ENCODE measurements around the gene TARBP1.

The TARBP1 gene

GRCh38 chr1:234497589-234497988 lies 18.6 kb upstream of the TARBP1 start:
- Mint-ChIP-seq H3K27ac (peak overlapping the region in 1 of 3 experiments; percentile 94), H3K4me1 (peaks cover 52% of the 10 kb centered on the region)
- TF ChIP-seq CTCF (IDR thresholded peaks at IDR 0.05; ENCODE audit: unreplicated experiment in 3 of 3): no peak

GRCh38 chr1:234495231-234495990 lies 16.4 kb upstream of the TARBP1 start:
- Mint-ChIP-seq H3K4me3 (no peak overlapping the region), H3K27me3 (ENCODE audit: low read depth) (no peaks in the 10 kb centered on the region), H3K36me3 (ENCODE audit: low read depth) (no peaks in the 10 kb centered on the region), H3K9me3 (no peaks in the 10 kb centered on the region), H3K27ac (peak overlapping the region; percentile 21 to 44 (median 40)), H3K4me1 (peaks cover 42% of the 10 kb centered on the region)
- no peak for TF ChIP-seq CTCF (IDR thresholded peaks at IDR 0.05; ENCODE audit: unreplicated experiment in 3 of 3)

More at GRCh38 chr1:234497589-234497988, 18.6 kb upstream of the TARBP1 start:
- Mint-ChIP-seq H3K27me3 (ENCODE audit: low read depth) (no peaks in the 10 kb centered on the region), H3K9me3 (no peaks in the 10 kb centered on the region), H3K4me3 (no peak overlapping the region), H3K36me3 (ENCODE audit: low read depth) (no peaks in the 10 kb centered on the region)

- no peak for TF ChIP-seq CTCF (IDR thresholded peaks at IDR 0.05; ENCODE audit: unreplicated experiment in 3 of 3)
- Mint-ChIP-seq H3K9me3 (no peaks in the 10 kb centered on the region), H3K36me3 (ENCODE audit: low read depth) (no peaks in the 10 kb centered on the region), H3K4me1 (peaks cover 28% of the 10 kb centered on the region), H3K4me3 (no peak overlapping the region), H3K27ac (no peak overlapping the region), H3K27me3 (ENCODE audit: low read depth) (peaks cover 4% of the 10 kb centered on the region)
Measured at GRCh38 chr1:234494049-234494448, 15.1 kb upstream of the TARBP1 start.

- no peak overlapping the region for H3K4me3 Mint-ChIP-seq
- H3K4me1 Mint-ChIP-seq: peaks cover 28% of the 10 kb centered on the region
- no peaks in the 10 kb centered on the region for H3K36me3 Mint-ChIP-seq (ENCODE audit: low read depth)
- H3K9me3 Mint-ChIP-seq: no peaks in the 10 kb centered on the region
- no peak overlapping the region for H3K27ac Mint-ChIP-seq
- TF ChIP-seq CTCF (IDR thresholded peaks at IDR 0.05; ENCODE audit: unreplicated experiment in 3 of 3): no peak
- H3K27me3 Mint-ChIP-seq (ENCODE audit: low read depth): peaks cover 8% of the 10 kb centered on the region
Measured at GRCh38 chr1:234490793-234491479, 12.0 kb upstream of the TARBP1 start.

GRCh38 chr1:234489698-234490077 lies 10.7 kb upstream of the TARBP1 start:
- peaks cover 21% of the 10 kb centered on the region for H3K4me1 Mint-ChIP-seq
- H3K27ac Mint-ChIP-seq: no peak overlapping the region
- no peaks in the 10 kb centered on the region for H3K36me3 Mint-ChIP-seq (ENCODE audit: low read depth)
- no peak overlapping the region for H3K4me3 Mint-ChIP-seq
- no peak for TF ChIP-seq CTCF (IDR thresholded peaks at IDR 0.05; ENCODE audit: unreplicated experiment in 3 of 3)
- H3K27me3 Mint-ChIP-seq (ENCODE audit: low read depth): peaks cover 8% of the 10 kb centered on the region
- no peaks in the 10 kb centered on the region for H3K9me3 Mint-ChIP-seq

All from nephron (organoid).